ENCODE results near the gene PLEKHA4. TPM values are rescaled to one million over a fixed set of nuclear protein-coding genes. Genes with fewer than 3 reads are reported as not detected.
"Not testable (repeated sequence)": the region's sequence is repeated elsewhere in the genome, so short reads cannot be mapped to it uniquely, and the experiment has no call there.

Gene PLEKHA4
- total RNA-seq, 1 donor from 2014 or later: 9.4 TPM

DNA sequence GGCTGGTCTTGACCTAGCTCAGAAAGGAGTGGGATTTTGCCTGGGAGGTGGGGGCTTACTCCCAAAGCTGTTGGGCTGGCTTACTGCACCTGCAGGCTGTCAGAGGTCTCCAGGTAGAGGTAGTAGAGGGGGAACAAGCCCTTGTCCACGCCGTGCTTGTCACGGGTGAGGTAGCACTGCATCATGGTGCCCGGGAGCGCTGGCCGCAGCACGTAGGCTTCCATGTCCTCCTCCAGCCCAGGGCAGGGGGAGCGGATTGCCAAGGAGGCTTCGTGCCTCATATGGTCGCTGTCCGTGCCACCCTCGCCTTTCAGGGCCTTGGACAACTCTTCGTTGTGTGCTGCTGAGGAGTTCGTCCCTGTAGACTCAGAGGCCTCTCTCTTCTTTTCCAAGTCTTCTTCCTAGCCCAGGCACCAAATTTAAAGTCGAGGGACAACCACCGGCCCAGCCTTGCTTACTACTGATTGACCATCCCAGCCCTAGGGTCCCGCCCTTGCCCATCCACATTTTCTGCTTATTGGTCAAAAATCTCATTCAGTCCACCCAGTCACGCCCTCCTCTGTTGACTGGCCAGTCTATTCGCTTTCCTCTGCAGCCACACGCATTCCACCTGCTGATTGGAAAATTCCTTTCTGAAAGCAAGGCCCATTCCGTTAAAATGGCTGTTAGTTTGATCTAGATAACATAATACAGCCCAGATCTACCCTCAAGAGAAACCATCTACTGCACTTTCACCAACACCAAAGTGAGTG, 19.6 kb upstream of the PLEKHA4 start:
- peaks cover 4% of the 10 kb centered on the region for H3K27me3 Mint-ChIP-seq (ENCODE audit: unreplicated experiment)
- H3K36me3 Mint-ChIP-seq (ENCODE audit: unreplicated experiment): no peaks in the 10 kb centered on the region
- TF ChIP-seq, protein P1, sequence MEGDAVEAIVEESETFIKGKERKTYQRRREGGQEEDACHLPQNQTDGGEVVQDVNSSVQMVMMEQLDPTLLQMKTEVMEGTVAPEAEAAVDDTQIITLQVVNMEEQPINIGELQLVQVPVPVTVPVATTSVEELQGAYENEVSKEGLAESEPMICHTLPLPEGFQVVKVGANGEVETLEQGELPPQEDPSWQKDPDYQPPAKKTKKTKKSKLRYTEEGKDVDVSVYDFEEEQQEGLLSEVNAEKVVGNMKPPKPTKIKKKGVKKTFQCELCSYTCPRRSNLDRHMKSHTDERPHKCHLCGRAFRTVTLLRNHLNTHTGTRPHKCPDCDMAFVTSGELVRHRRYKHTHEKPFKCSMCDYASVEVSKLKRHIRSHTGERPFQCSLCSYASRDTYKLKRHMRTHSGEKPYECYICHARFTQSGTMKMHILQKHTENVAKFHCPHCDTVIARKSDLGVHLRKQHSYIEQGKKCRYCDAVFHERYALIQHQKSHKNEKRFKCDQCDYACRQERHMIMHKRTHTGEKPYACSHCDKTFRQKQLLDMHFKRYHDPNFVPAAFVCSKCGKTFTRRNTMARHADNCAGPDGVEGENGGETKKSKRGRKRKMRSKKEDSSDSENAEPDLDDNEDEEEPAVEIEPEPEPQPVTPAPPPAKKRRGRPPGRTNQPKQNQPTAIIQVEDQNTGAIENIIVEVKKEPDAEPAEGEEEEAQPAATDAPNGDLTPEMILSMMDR (IDR thresholded peaks at IDR 0.05; ENCODE audit: partially characterized antibody, unreplicated experiment): no peak
- H3K27ac Mint-ChIP-seq (ENCODE audit: unreplicated experiment): no peak overlapping the region
- peaks cover 7% of the 10 kb centered on the region for H3K9me3 Mint-ChIP-seq (ENCODE audit: unreplicated experiment)
- DNase-seq: no peak
- H3K4me3 Mint-ChIP-seq (ENCODE audit: unreplicated experiment): no peak overlapping the region
- H3K4me1 Mint-ChIP-seq (ENCODE audit: low read depth, unreplicated experiment): no peaks in the 10 kb centered on the region

DNA sequence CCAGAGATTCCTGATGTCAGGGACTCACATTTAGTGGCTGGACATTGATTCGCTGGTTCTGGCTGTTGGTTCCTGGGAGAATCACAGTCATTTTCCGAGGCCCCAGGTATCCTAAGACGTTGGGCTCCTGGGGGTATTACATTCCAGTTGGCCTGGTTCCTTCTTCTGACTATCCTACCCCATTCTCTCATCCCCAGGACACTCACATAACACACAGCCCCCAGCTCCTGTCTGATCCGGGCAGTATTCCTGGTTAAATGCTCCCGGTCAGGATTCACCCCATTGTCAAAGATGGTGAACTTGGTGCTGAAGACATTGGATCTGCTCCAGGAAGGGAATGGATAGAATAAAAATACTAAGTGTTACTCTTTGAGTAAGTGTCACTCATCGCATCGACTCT, 15.3 kb upstream of the PLEKHA4 start:
- no peak overlapping the region for H3K27ac Mint-ChIP-seq (ENCODE audit: unreplicated experiment)
- H3K4me3 Mint-ChIP-seq (ENCODE audit: unreplicated experiment): no peak overlapping the region
- peaks cover 8% of the 10 kb centered on the region for H3K36me3 Mint-ChIP-seq (ENCODE audit: unreplicated experiment)
- H3K4me1 Mint-ChIP-seq (ENCODE audit: low read depth, unreplicated experiment): no peaks in the 10 kb centered on the region
- TF ChIP-seq, protein P1 (IDR thresholded peaks at IDR 0.05; ENCODE audit: partially characterized antibody, unreplicated experiment): no peak
- H3K9me3 Mint-ChIP-seq (ENCODE audit: unreplicated experiment): peaks cover 5% of the 10 kb centered on the region
- peaks cover 2% of the 10 kb centered on the region for H3K27me3 Mint-ChIP-seq (ENCODE audit: unreplicated experiment)
- no peak for DNase-seq

DNA sequence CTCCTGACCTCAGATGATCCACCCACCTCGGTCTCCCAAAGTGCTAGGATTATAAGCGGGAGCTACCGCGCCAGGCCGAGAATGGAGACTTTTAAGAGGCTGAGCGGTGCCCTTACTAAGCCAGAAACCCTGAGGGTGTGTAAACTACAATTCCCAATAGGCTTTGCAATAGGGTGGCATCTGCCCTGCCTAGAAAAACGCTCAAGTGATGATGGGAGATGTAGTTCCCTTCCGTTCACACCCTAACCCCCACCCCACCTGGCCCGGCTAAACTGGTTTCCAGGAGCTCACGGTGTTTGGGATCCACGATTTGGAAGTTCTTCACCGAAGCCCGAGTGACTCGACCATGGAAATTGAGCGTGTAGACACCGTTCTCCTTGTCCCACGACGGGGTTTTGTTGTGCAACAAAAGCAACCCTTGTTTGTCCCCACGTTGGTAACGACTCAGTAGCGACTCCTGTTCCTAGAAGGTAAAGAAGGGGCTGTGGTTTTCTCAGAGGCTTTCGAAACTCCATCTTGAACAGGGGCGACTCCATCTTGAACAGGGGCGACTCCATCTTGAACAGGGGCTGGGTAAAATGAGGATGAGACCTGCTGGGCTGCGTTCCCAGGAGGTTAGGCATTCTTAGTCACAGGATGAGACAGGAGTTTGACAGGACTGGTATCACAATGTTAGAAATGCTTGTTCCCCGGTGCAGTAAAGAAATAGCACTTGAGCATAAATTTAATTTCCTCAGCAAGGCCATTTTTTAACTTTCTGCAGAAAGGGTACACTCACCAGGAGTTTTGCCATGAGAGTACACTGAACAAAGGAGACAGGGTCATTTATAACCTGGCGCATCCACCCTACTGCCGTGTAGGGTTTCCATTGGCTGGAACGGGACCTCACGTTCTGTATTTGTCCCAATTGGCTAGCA, 13.6 kb upstream of the PLEKHA4 start:
- no peak for DNase-seq
- Mint-ChIP-seq H3K36me3 (ENCODE audit: unreplicated experiment) (peaks cover 8% of the 10 kb centered on the region), H3K4me1 (ENCODE audit: low read depth, unreplicated experiment) (no peaks in the 10 kb centered on the region), H3K4me3 (ENCODE audit: unreplicated experiment) (no peak overlapping the region), H3K27ac (ENCODE audit: unreplicated experiment) (no peak overlapping the region), H3K27me3 (ENCODE audit: unreplicated experiment) (peaks cover 2% of the 10 kb centered on the region), H3K9me3 (ENCODE audit: unreplicated experiment) (peaks cover 7% of the 10 kb centered on the region)
- TF ChIP-seq, protein P1 (IDR thresholded peaks at IDR 0.05; ENCODE audit: partially characterized antibody, unreplicated experiment): no peak

- H3K36me3 Mint-ChIP-seq (ENCODE audit: unreplicated experiment): peaks cover 13% of the 10 kb centered on the region
- H3K4me1 Mint-ChIP-seq (ENCODE audit: low read depth, unreplicated experiment); H3K27ac Mint-ChIP-seq (ENCODE audit: unreplicated experiment); H3K4me3 Mint-ChIP-seq (ENCODE audit: unreplicated experiment); H3K27me3 Mint-ChIP-seq (ENCODE audit: unreplicated experiment); H3K9me3 Mint-ChIP-seq (ENCODE audit: unreplicated experiment); DNase-seq: not testable (repeated sequence)
Measured at GRCh38 chr19:48879696-48880095, 11.3 kb upstream of the PLEKHA4 start.

DNA sequence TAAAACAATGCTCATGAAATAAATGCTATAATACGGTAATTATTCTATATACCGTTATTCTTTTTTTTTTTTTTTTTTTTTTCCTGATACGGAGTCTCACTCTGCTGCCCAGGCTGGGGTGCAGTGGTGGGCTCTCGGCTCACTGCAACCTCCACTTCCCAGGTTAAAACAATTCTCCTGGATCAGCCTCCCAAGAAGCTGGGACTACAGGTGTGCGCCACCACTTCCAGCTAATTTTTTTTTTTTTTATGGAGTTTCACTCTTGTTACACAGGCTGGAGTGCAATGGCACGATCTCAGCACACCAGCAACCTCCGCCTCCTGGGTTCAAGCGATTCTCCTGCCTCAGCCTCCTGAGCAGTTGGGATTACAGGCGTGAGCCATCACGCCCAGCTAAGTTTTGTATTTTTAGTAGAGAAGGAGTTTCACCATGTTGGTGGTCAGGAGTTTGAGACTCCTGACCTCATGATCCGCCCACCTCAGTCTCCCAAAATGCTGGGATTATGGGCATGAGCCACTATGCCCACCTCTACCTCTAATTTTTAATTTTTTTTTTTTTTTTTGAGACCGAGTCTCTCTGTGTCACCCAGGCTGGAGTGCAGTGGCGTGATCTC, 10.7 kb upstream of the PLEKHA4 start:
- no peak overlapping the region for H3K4me3 Mint-ChIP-seq (ENCODE audit: unreplicated experiment)
- H3K27ac Mint-ChIP-seq (ENCODE audit: unreplicated experiment): no peak overlapping the region
- H3K4me1 Mint-ChIP-seq (ENCODE audit: low read depth, unreplicated experiment): peaks cover 8% of the 10 kb centered on the region
- no peak for DNase-seq
- H3K9me3 Mint-ChIP-seq (ENCODE audit: unreplicated experiment): peaks cover 8% of the 10 kb centered on the region
- TF ChIP-seq, protein P1 (IDR thresholded peaks at IDR 0.05; ENCODE audit: partially characterized antibody, unreplicated experiment): no peak
- peaks cover 16% of the 10 kb centered on the region for H3K36me3 Mint-ChIP-seq (ENCODE audit: unreplicated experiment)
- peaks cover 6% of the 10 kb centered on the region for H3K27me3 Mint-ChIP-seq (ENCODE audit: unreplicated experiment)

All from glutamatergic neuron (in vitro differentiated cells).